ENCODE data around the gene IKZF5. TPM values are rescaled to one million over a fixed set of nuclear protein-coding genes. Genes with fewer than 3 reads are reported as not detected.

Gene IKZF5
- total RNA-seq, 1 donor from 2014 or later: 17.0 TPM

Other genes starting within 250 kb of the IKZF5 start
- 2.2 and 2.5 TPM in 2 replicates for gene CUZD1, start 162.9 kb downstream of the IKZF5 start, total RNA-seq
- gene FAM24B, start 129.2 kb downstream of the IKZF5 start, total RNA-seq: 7.3 and 10.0 TPM in 2 replicates
- gene FAM24A, start 98.2 kb downstream of the IKZF5 start, total RNA-seq: not detected in 2 replicates
- 10.9 and 12.5 TPM in 2 replicates for gene C10orf88, start 54.6 kb downstream of the IKZF5 start, total RNA-seq
- gene PSTK, start 28.4 kb downstream of the IKZF5 start, total RNA-seq: 3.9 and 5.3 TPM in 2 replicates
- 22.7 and 22.8 TPM in 2 replicates for gene ACADSB, start 211 bp upstream of the IKZF5 start, total RNA-seq
- gene HMX3, start 127.2 kb upstream of the IKZF5 start, total RNA-seq: not detected in 2 replicates
- 0.13 TPM in 1 of 2 replicates, not detected in the other for gene HMX2, start 139.3 kb upstream of the IKZF5 start, total RNA-seq
- gene BUB3, start 145.6 kb upstream of the IKZF5 start, total RNA-seq: 137 and 141 TPM in 2 replicates